Measurements from ENCODE around the gene KDR.

Gene KDR

DNA sequence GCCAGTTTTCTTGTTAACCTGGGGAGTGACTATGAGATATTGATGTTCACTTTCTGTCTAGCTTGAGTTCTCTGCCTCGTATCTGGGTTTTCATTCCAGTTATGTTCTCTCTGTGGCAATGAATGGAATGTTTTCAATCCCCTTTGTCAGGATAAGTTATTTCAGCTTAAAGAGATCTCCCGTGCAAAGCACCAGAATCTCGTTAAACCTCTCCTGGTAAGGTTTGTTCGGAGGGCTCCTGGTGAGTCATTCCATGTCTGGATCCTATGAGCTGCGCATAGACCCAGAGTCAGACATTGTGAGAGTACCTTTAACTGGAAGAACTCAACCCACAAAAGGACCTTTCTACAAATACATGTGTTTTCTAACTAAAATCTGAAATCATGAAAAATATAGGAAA, 51.0 kb downstream of the KDR start:
- Histone ChIP-seq H3K27me3 (replicated peaks; ENCODE audit: control insufficient read depth, insufficient read depth, low read length) (no peaks in the 10 kb centered on the region), H3K4me3 (replicated peaks; ENCODE audit: low read depth, low read length) (no peak overlapping the region), H3K36me3 (ENCODE audit: control insufficient read depth, insufficient read depth, low read length) (no peaks in the 10 kb centered on the region)
- TF ChIP-seq CTCF (IDR thresholded peaks at IDR 0.05; ENCODE audit: insufficient read depth, low read length, poor library complexity, severe bottlenecking): no peak
- no peak for DNase-seq (ENCODE audit: extremely low read depth, insufficient read length)

GRCh38 chr4:55071951-55072350, 53.4 kb downstream of the KDR start:
- no peak for DNase-seq (ENCODE audit: extremely low read depth, insufficient read length)
- no peak for TF ChIP-seq CTCF (IDR thresholded peaks at IDR 0.05; ENCODE audit: insufficient read depth, low read length, poor library complexity, severe bottlenecking)
- H3K36me3 ChIP-seq (ENCODE audit: control insufficient read depth, insufficient read depth, low read length): no peaks in the 10 kb centered on the region
- H3K4me3 ChIP-seq (replicated peaks; ENCODE audit: low read depth, low read length): no peak overlapping the region
- no peaks in the 10 kb centered on the region for H3K27me3 ChIP-seq (replicated peaks; ENCODE audit: control insufficient read depth, insufficient read depth, low read length)

DNA sequence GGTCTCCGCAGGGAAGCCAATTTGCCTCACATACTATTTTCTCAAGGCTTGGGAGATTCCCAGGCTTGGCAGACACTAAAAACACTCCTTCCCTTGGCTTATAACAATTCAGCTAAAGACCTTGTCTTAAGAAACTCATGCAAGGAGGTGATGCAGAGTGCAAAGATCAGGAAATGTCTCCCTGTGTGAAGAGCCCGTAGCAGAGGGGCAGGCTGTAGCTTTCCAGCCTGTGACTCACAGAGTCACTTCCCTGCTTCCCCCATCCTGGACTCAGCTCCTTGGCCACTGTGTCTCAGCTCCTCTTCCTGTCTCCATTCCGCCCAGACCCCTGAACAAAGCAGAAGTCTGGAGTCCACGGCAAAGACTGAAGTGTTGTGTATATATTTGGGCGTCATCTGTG, 56.1 kb downstream of the KDR start:
- no peak for TF ChIP-seq CTCF (IDR thresholded peaks at IDR 0.05; ENCODE audit: insufficient read depth, low read length, poor library complexity, severe bottlenecking)
- Histone ChIP-seq H3K27me3 (replicated peaks; ENCODE audit: control insufficient read depth, insufficient read depth, low read length) (no peaks in the 10 kb centered on the region), H3K36me3 (ENCODE audit: control insufficient read depth, insufficient read depth, low read length) (no peaks in the 10 kb centered on the region), H3K4me3 (replicated peaks; ENCODE audit: low read depth, low read length) (no peak overlapping the region)
- DNase-seq (ENCODE audit: extremely low read depth, insufficient read length): no peak

DNA sequence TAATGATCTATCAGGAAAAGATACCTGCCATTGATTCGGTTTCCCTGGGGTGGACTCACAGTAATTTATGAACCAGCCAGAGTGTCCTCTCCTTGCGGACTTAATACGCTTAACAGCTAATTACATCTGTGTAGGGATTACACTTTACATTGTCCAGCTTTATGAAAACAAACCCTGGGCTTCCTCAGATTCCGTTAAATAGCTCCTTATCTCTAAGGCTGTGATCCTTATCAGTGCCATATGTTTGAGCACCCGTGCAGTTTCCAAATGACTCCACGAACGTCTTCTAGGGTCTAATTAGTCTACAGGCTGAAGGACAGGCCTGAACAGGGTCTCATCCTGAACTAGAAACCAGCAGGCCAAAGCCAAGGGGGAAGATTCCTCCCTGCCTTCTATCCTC, 56.9 kb downstream of the KDR start:
- H3K4me3 ChIP-seq (replicated peaks; ENCODE audit: low read depth, low read length): no peak overlapping the region
- H3K36me3 ChIP-seq (ENCODE audit: control insufficient read depth, insufficient read depth, low read length): no peaks in the 10 kb centered on the region
- DNase-seq (ENCODE audit: extremely low read depth, insufficient read length): no peak
- TF ChIP-seq CTCF (IDR thresholded peaks at IDR 0.05; ENCODE audit: insufficient read depth, low read length, poor library complexity, severe bottlenecking): no peak
- H3K27me3 ChIP-seq (replicated peaks; ENCODE audit: control insufficient read depth, insufficient read depth, low read length): no peaks in the 10 kb centered on the region

GRCh38 chr4:55066018-55066417, 59.4 kb downstream of the KDR start:
- DNase-seq (ENCODE audit: extremely low read depth, insufficient read length): no peak
- no peaks in the 10 kb centered on the region for H3K27me3 ChIP-seq (replicated peaks; ENCODE audit: control insufficient read depth, insufficient read depth, low read length)
- no peaks in the 10 kb centered on the region for H3K36me3 ChIP-seq (ENCODE audit: control insufficient read depth, insufficient read depth, low read length)
- no peak for TF ChIP-seq CTCF (IDR thresholded peaks at IDR 0.05; ENCODE audit: insufficient read depth, low read length, poor library complexity, severe bottlenecking)
- no peak overlapping the region for H3K4me3 ChIP-seq (replicated peaks; ENCODE audit: low read depth, low read length)

GRCh38 chr4:55055529-55055928, 69.9 kb downstream of the KDR start:
- Histone ChIP-seq H3K36me3 (ENCODE audit: control insufficient read depth, insufficient read depth, low read length) (no peaks in the 10 kb centered on the region), H3K4me3 (replicated peaks; ENCODE audit: low read depth, low read length) (no peak overlapping the region), H3K27me3 (replicated peaks; ENCODE audit: control insufficient read depth, insufficient read depth, low read length) (no peaks in the 10 kb centered on the region; the same call in 1 of the 2 replicates)
- DNase-seq (ENCODE audit: extremely low read depth, insufficient read length): no peak
- no peak for TF ChIP-seq CTCF (IDR thresholded peaks at IDR 0.05; ENCODE audit: insufficient read depth, low read length, poor library complexity, severe bottlenecking)

Measured in GM06990 (cell line).